Measurements from ENCODE around the gene OR10AD1.

DNA sequence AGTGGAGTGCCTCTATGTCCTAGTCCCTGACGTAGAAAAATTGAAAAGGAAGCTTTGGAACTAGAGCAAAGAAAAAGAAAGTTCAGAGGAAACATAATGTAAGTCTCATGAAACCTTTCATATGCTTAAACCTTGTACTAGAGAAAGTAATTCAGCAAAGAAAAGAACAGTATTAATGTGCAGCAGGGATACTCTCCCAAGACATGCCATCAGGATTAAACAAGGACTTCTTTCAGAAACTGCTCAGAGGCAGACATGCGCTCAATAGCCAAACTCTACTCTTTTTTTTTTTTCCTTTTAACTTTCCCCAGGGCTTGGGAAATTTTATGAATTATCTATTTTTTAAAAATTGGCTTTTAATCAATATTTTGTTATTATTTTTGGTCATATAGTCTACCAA, 38.6 kb downstream of the OR10AD1 start:
- TF ChIP-seq FOXP2 (optimal IDR thresholded peaks at IDR 0.05; ENCODE audit: control extremely low read depth, extremely low read length, insufficient read depth) = no peak
- no peak for TF ChIP-seq EZH2 (IDR thresholded peaks at IDR 0.05)
- no peak for TF ChIP-seq POLR2AphosphoS5 (IDR thresholded peaks at IDR 0.05; ENCODE audit: borderline replicate concordance, low read depth, low read length)

Data from SK-N-MC (cell line).